WTC11 (cell line): ENCODE data around the gene SAMMSON. TPM values are rescaled to one million over a fixed set of nuclear protein-coding genes. Genes with fewer than 3 reads are reported as not detected.

ENCODE experiments used
- ATAC-seq: fragments of 200-7000 bp; cut with Tn5 transposase; 2 replicates; pipeline ENCODE4 v1.10.0; 2021; ENCODE audit warnings: mild to moderate bottlenecking, moderate library complexity
- CTCF ChIA-PET: fragments of 300-600 bp; sonication (Branson Sonifier 250); formaldehyde crosslinking; loops from one replicate; lab custom pipeline; 2021; ENCODE audit warnings: antibody characterized with exemption; lab: Charles Lee
- POLR2A ChIA-PET: fragments of 350-600 bp; sonication (Branson Sonifier 250); formaldehyde crosslinking; loops from one replicate; lab custom pipeline; 2021; ENCODE audit warnings: antibody characterized with exemption; lab: Charles Lee
- DNase-seq: peaks from one replicate; pipeline ENCODE4 v3.0.0; 2021; ENCODE audit warnings: low spot score
- H3K27ac Mint-ChIP-seq: 2 replicates; pipeline ENCODE4 v1.8.0; 2021; ENCODE audit warnings: mixed read lengths
- H3K27me3 Mint-ChIP-seq: 2 replicates; pipeline ENCODE4 v1.8.0; 2021; ENCODE audit warnings: low read depth, mild to moderate bottlenecking, moderate library complexity, mixed read lengths
- H3K36me3 Mint-ChIP-seq: 2 replicates; pipeline ENCODE4 v1.8.0; 2021; ENCODE audit warnings: mixed read lengths
- H3K4me1 Mint-ChIP-seq: 2 replicates; pipeline ENCODE4 v1.8.0; 2022; ENCODE audit warnings: mixed read lengths
- H3K4me3 Mint-ChIP-seq: 2 replicates; pipeline ENCODE4 v1.8.0; 2021; ENCODE audit warnings: mild to moderate bottlenecking, moderate library complexity, mixed read lengths
- H3K9me3 Mint-ChIP-seq: 2 replicates; pipeline ENCODE4 v1.8.0; 2021; ENCODE audit warnings: mixed read lengths
- ARID4B ChIP-seq: sonication (generic); formaldehyde crosslinking; IDR thresholded peaks from 2 replicates; pipeline ENCODE4 v1.8.0; 2023; ENCODE audit warnings: missing genetic modification reagents, mild to moderate bottlenecking, borderline replicate concordance
- CDX4 ChIP-seq: fragments of 250-450 bp; sonication (Bioruptor Pico); IDR thresholded peaks from 2 replicates; pipeline ENCODE4 v1.9.0; 2021; ENCODE audit warnings: moderate library complexity, mild to moderate bottlenecking, inconsistent platforms, borderline replicate concordance
- CREB1 ChIP-seq: sonication (generic); formaldehyde crosslinking; IDR thresholded peaks from 2 replicates; pipeline ENCODE4 v1.8.0; 2023; ENCODE audit warnings: mild to moderate bottlenecking, missing genetic modification reagents
- ELF4 ChIP-seq: sonication (generic); formaldehyde crosslinking; IDR thresholded peaks from 2 replicates; pipeline ENCODE4 v1.8.1; 2022; ENCODE audit warnings: low read depth, mild to moderate bottlenecking, moderate library complexity, missing genetic modification reagents
- GRHL2 ChIP-seq: fragments of 250-450 bp; sonication (Bioruptor Pico); IDR thresholded peaks from 2 replicates; pipeline ENCODE4 v1.8.0; 2022; ENCODE audit warnings: mild to moderate bottlenecking, moderate library complexity; ENCODE audit not compliant: insufficient replicate concordance, severe bottlenecking
- IRF2 ChIP-seq: sonication (generic); formaldehyde crosslinking; IDR thresholded peaks from 2 replicates; pipeline ENCODE4 v1.8.0; 2022; ENCODE audit warnings: low read depth, missing genetic modification reagents, borderline replicate concordance
- MAX ChIP-seq: sonication (generic); formaldehyde crosslinking; IDR thresholded peaks from 2 replicates; pipeline ENCODE4 v1.8.0; 2022; ENCODE audit warnings: mild to moderate bottlenecking, missing genetic modification reagents
- MXD4 ChIP-seq: fragments of 250-450 bp; sonication (Bioruptor Pico); IDR thresholded peaks from 2 replicates; pipeline ENCODE4 v1.8.0; 2021; ENCODE audit warnings: mild to moderate bottlenecking, moderate library complexity, borderline replicate concordance
- NFYB ChIP-seq: sonication (generic); formaldehyde crosslinking; conservative IDR thresholded peaks from 2 replicates; pipeline ENCODE4 v1.8.0; 2022; ENCODE audit warnings: low read depth, missing genetic modification reagents
- NR1H2 ChIP-seq: sonication (generic); formaldehyde crosslinking; IDR thresholded peaks from 2 replicates; pipeline ENCODE4 v1.9.0; 2021; ENCODE audit warnings: mild to moderate bottlenecking, moderate library complexity, missing genetic modification reagents
- PRRX2 ChIP-seq: fragments of 250-450 bp; sonication (Bioruptor Pico); IDR thresholded peaks from 2 replicates; pipeline ENCODE4 v1.8.0; 2021; ENCODE audit warnings: mild to moderate bottlenecking
- RORB ChIP-seq: fragments of 250-450 bp; sonication (Bioruptor Pico); IDR thresholded peaks from 2 replicates; pipeline ENCODE4 v1.9.0; 2021; ENCODE audit warnings: mild to moderate bottlenecking
- SP1 ChIP-seq: sonication (generic); formaldehyde crosslinking; conservative IDR thresholded peaks from 2 replicates; pipeline ENCODE4 v1.8.1; 2022; ENCODE audit warnings: missing genetic modification reagents
- TCF7 ChIP-seq: sonication (generic); formaldehyde crosslinking; IDR thresholded peaks from 2 replicates; pipeline ENCODE4 v1.8.0; 2022; ENCODE audit warnings: mild to moderate bottlenecking, low read depth, missing genetic modification reagents, moderate library complexity
- TEAD1 ChIP-seq: sonication (generic); formaldehyde crosslinking; IDR thresholded peaks from 2 replicates; pipeline ENCODE4 v1.8.0; 2022; ENCODE audit warnings: mild to moderate bottlenecking, missing genetic modification reagents
- ZBTB21 ChIP-seq: sonication (generic); formaldehyde crosslinking; IDR thresholded peaks from 2 replicates; pipeline ENCODE4 v1.8.1; 2023; ENCODE audit warnings: mild to moderate bottlenecking, missing genetic modification reagents, borderline replicate concordance
- ZNF138 ChIP-seq: sonication (generic); formaldehyde crosslinking; conservative IDR thresholded peaks from 2 replicates; pipeline ENCODE4 v1.8.1; 2022; ENCODE audit warnings: mild to moderate bottlenecking, moderate library complexity, missing genetic modification reagents
- ZNF281 ChIP-seq: sonication (generic); formaldehyde crosslinking; IDR thresholded peaks from 2 replicates; pipeline ENCODE4 v1.8.0; 2023; ENCODE audit warnings: mild to moderate bottlenecking, missing genetic modification reagents
- ZNF423 ChIP-seq: fragments of 250-450 bp; sonication (Bioruptor Pico); IDR thresholded peaks from 2 replicates; pipeline ENCODE4 v2.1.2; 2022; ENCODE audit warnings: mild to moderate bottlenecking, moderate library complexity
- total RNA-seq: library from RNA; stranded (reverse); gene quantifications from 3 replicates; pipeline ENCODE4 v1.2.3, GENCODE V29; 2021
- TF ChIP-seq, protein P1 (sequence below): fragments of 250-450 bp; sonication (Bioruptor Pico); IDR thresholded peaks from 2 replicates; pipeline ENCODE4 v1.9.0; 2021; ENCODE audit warnings: mild to moderate bottlenecking
- TF ChIP-seq, protein P2 (sequence below): sonication (generic); formaldehyde crosslinking; IDR thresholded peaks from 2 replicates; pipeline ENCODE4 v1.8.1; 2023; ENCODE audit warnings: mild to moderate bottlenecking, missing genetic modification reagents, borderline replicate concordance
- TF ChIP-seq, protein P3 (sequence below): sonication (generic); formaldehyde crosslinking; IDR thresholded peaks from 2 replicates; pipeline ENCODE4 v1.8.1; 2022; ENCODE audit warnings: mild to moderate bottlenecking, missing genetic modification reagents, moderate library complexity, borderline replicate concordance

The SAMMSON gene
- total RNA-seq, 1 experiment from 2014 or later, result 0.13 TPM

DNA sequence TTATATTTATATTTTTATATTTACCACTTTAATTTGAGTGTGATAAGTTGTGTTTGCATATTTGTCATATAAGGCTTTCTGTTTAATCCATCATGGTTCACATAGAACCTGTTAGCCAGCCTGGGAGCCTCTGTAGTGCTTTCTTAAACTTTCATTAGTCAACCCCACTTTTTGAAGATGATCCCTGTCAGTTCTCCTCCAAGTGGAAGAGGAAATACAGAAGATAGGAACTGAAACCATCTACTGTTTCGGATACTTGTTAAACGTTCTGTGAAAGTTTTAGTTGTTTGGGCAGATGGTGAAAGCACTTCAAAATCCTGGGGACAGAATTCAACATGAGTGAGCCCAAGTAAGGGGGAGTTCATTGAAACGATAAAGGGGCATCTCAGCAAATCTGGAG is 4.6 kb upstream of the SAMMSON start (continued):
- TF ChIP-seq, protein P1, sequence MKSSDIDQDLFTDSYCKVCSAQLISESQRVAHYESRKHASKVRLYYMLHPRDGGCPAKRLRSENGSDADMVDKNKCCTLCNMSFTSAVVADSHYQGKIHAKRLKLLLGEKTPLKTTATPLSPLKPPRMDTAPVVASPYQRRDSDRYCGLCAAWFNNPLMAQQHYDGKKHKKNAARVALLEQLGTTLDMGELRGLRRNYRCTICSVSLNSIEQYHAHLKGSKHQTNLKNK, result no peak
- TF ChIP-seq ZBTB21 (CRISPR knock-in tag), result no peak

GRCh38 chr3:69997631-69998307 is 1.8 kb upstream of the SAMMSON start:
- no peak for ATAC-seq
- CTCF ChIA-PET, result interaction anchor here (0.5 to 0.6 kb wide), 2 partner anchors 537 to 1248 kb away, joined by 3 read pairs; no protein-coding TSS in a partner anchor

More at GRCh38 chr3:69997631-69998307, 1.8 kb upstream of the SAMMSON start:
- Mint-ChIP-seq H3K36me3 (no peaks in the 10 kb centered on the region), H3K4me3 (no peak overlapping the region), H3K9me3 (no peaks in the 10 kb centered on the region), H3K27ac (0 out of 2 replicates have a peak overlapping the region, but pooled peaks have one; percentile 66), H3K27me3 (no peaks in the 10 kb centered on the region), H3K4me1 (peaks cover 34% of the 10 kb centered on the region)
- DNase-seq, result no peak
- TF ChIP-seq IRF2 (CRISPR knock-in tag) (no peak), SP1 (CRISPR knock-in tag) (no peak), TEAD1 (CRISPR knock-in tag) (no peak), NFYB (CRISPR knock-in tag) (no peak), PRRX2 (no peak), NR1H2 (CRISPR knock-in tag) (no peak), ZNF281 (CRISPR knock-in tag) (no peak), MAX (CRISPR knock-in tag) (no peak), CDX4 (no peak), TCF7 (CRISPR knock-in tag) (no peak), MXD4 (CRISPR knock-in tag) (no peak), ZNF138 (CRISPR knock-in tag) (no peak), RORB (CRISPR knock-in tag) (no peak), ZNF423 (CRISPR knock-in tag) (no peak), GRHL2 (CRISPR knock-in tag) (no peak), CREB1 (CRISPR knock-in tag) (no peak), ARID4B (CRISPR knock-in tag) (no peak), ELF4 (CRISPR knock-in tag) (no peak)
- TF ChIP-seq, protein P2, sequence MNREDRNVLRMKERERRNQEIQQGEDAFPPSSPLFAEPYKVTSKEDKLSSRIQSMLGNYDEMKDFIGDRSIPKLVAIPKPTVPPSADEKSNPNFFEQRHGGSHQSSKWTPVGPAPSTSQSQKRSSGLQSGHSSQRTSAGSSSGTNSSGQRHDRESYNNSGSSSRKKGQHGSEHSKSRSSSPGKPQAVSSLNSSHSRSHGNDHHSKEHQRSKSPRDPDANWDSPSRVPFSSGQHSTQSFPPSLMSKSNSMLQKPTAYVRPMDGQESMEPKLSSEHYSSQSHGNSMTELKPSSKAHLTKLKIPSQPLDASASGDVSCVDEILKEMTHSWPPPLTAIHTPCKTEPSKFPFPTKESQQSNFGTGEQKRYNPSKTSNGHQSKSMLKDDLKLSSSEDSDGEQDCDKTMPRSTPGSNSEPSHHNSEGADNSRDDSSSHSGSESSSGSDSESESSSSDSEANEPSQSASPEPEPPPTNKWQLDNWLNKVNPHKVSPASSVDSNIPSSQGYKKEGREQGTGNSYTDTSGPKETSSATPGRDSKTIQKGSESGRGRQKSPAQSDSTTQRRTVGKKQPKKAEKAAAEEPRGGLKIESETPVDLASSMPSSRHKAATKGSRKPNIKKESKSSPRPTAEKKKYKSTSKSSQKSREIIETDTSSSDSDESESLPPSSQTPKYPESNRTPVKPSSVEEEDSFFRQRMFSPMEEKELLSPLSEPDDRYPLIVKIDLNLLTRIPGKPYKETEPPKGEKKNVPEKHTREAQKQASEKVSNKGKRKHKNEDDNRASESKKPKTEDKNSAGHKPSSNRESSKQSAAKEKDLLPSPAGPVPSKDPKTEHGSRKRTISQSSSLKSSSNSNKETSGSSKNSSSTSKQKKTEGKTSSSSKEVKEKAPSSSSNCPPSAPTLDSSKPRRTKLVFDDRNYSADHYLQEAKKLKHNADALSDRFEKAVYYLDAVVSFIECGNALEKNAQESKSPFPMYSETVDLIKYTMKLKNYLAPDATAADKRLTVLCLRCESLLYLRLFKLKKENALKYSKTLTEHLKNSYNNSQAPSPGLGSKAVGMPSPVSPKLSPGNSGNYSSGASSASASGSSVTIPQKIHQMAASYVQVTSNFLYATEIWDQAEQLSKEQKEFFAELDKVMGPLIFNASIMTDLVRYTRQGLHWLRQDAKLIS, result no peak
- TF ChIP-seq, protein P3, sequence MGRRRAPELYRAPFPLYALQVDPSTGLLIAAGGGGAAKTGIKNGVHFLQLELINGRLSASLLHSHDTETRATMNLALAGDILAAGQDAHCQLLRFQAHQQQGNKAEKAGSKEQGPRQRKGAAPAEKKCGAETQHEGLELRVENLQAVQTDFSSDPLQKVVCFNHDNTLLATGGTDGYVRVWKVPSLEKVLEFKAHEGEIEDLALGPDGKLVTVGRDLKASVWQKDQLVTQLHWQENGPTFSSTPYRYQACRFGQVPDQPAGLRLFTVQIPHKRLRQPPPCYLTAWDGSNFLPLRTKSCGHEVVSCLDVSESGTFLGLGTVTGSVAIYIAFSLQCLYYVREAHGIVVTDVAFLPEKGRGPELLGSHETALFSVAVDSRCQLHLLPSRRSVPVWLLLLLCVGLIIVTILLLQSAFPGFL (CRISPR knock-in tag), result no peak
- POLR2A ChIA-PET, result interaction anchor here (0.6 kb wide), 1 partner anchor 358 kb away, joined by 3 read pairs; no protein-coding TSS in a partner anchor
